ENCODE data around the gene RPP25L.

DNA sequence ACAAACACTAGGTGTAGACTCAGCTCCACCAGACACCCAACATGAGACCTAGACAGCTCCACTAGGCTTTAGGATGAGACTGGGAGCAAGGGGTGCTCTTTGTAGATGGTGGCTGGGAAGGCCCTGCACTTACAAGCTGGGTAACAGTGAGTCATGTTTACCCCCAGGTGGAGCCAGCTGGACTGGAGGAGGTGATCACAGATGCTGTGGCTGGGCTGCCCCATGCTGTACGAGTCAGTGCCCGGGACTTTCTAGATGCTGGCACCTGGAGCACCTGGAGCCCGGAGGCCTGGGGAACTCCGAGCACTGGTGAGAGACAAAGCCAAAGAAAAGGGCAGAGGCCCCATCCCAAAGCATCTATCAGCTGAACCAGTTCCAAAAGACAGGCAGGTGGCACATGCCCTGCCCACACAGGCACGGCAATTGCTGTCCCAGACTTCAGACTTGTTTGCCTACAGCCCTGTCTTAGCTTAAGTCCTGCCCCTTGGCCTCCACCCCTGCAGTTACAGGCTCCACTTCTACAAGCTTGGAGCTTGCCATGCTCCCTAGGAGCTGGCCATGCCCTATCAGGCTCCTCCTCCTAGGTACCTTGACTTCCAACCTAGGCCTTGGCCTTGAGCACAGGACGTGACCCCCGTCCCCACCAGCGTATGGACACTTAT lies 47.8 kb upstream of the RPP25L start:
- TF ChIP-seq POLR2A (IDR thresholded peaks at IDR 0.05; ENCODE audit: borderline replicate concordance, extremely low read depth, insufficient read depth, insufficient read length) (no peak), SIN3A (IDR thresholded peaks at IDR 0.05; ENCODE audit: low read depth) (no peak), EZH2phosphoT487 (IDR thresholded peaks at IDR 0.05; ENCODE audit: borderline replicate concordance) (no peak), RAD21 (IDR thresholded peaks at IDR 0.05; ENCODE audit: low read depth) (no peak), SP1 (IDR thresholded peaks at IDR 0.05; ENCODE audit: low read depth) (no peak), CEBPB (IDR thresholded peaks at IDR 0.05; ENCODE audit: low read depth) (no peak), CBX3 (IDR thresholded peaks at IDR 0.05; ENCODE audit: low read depth) (no peak), SRF (IDR thresholded peaks at IDR 0.05; ENCODE audit: low read depth) (no peak), POLR2AphosphoS5 (IDR thresholded peaks at IDR 0.05; ENCODE audit: low read depth, low read length) (no peak), YY1 (IDR thresholded peaks at IDR 0.05; ENCODE audit: extremely low read depth, insufficient replicate concordance, low read depth, low read length) (no peak), ZNF274 (IDR thresholded peaks at IDR 0.05; ENCODE audit: low read depth, low read length) (no peak), ELF1 (IDR thresholded peaks at IDR 0.05; ENCODE audit: borderline replicate concordance, low read depth) (no peak)
- TF ChIP-seq, protein P1, sequence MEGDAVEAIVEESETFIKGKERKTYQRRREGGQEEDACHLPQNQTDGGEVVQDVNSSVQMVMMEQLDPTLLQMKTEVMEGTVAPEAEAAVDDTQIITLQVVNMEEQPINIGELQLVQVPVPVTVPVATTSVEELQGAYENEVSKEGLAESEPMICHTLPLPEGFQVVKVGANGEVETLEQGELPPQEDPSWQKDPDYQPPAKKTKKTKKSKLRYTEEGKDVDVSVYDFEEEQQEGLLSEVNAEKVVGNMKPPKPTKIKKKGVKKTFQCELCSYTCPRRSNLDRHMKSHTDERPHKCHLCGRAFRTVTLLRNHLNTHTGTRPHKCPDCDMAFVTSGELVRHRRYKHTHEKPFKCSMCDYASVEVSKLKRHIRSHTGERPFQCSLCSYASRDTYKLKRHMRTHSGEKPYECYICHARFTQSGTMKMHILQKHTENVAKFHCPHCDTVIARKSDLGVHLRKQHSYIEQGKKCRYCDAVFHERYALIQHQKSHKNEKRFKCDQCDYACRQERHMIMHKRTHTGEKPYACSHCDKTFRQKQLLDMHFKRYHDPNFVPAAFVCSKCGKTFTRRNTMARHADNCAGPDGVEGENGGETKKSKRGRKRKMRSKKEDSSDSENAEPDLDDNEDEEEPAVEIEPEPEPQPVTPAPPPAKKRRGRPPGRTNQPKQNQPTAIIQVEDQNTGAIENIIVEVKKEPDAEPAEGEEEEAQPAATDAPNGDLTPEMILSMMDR (IDR thresholded peaks at IDR 0.05 in 2 of 3, conservative IDR thresholded peaks at IDR 0.05 in 1 of 3; ENCODE audit: borderline replicate concordance in 1 of 3, insufficient read depth in 1 of 3, low read depth in 2 of 3, low read length in 2 of 3), result no peak
- TF ChIP-seq, protein P2, sequence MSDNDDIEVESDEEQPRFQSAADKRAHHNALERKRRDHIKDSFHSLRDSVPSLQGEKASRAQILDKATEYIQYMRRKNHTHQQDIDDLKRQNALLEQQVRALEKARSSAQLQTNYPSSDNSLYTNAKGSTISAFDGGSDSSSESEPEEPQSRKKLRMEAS (IDR thresholded peaks at IDR 0.05), result no peak

Data from HCT116 (cell line).